ENCODE measurements around the gene KLHL22. TPM values are rescaled to one million over a fixed set of nuclear protein-coding genes. Genes with fewer than 3 reads are reported as not detected.

Gene KLHL22
- total and polyA plus RNA-seq, 2 of the 8 experiments (the other 6 are each of a cell fraction or from before 2014, with no cell fraction given), result 9.4 to 16.2 TPM

DNA sequence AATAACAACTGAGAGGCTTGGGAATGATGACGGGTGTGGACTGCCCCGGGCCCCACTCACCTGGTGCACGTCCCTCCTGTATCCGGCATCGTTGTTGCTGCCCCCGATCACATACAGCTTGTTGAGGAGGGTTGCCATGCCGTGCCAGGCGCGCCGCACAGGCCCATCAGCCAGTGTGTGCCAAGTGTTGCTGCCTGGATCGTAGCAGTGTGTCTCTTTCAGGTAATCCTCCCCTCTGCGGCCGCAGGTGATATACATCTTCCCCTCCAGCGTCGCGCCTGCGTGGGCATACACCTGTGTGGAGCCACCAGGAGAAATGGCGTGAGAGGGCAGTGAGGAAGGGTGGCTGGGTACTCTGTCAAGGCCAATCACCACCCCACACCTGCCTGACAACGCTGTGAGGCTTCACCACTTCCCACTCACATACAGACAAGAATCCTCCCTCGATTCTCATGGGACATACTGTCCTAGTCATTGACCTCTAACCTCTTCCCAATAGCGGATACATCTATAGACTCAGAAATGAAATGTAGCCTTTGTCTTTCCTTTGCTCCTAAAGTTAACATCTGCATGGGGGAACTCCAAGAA lies 49.1 kb downstream of the KLHL22 start (continued):
- TF ChIP-seq, protein P1, sequence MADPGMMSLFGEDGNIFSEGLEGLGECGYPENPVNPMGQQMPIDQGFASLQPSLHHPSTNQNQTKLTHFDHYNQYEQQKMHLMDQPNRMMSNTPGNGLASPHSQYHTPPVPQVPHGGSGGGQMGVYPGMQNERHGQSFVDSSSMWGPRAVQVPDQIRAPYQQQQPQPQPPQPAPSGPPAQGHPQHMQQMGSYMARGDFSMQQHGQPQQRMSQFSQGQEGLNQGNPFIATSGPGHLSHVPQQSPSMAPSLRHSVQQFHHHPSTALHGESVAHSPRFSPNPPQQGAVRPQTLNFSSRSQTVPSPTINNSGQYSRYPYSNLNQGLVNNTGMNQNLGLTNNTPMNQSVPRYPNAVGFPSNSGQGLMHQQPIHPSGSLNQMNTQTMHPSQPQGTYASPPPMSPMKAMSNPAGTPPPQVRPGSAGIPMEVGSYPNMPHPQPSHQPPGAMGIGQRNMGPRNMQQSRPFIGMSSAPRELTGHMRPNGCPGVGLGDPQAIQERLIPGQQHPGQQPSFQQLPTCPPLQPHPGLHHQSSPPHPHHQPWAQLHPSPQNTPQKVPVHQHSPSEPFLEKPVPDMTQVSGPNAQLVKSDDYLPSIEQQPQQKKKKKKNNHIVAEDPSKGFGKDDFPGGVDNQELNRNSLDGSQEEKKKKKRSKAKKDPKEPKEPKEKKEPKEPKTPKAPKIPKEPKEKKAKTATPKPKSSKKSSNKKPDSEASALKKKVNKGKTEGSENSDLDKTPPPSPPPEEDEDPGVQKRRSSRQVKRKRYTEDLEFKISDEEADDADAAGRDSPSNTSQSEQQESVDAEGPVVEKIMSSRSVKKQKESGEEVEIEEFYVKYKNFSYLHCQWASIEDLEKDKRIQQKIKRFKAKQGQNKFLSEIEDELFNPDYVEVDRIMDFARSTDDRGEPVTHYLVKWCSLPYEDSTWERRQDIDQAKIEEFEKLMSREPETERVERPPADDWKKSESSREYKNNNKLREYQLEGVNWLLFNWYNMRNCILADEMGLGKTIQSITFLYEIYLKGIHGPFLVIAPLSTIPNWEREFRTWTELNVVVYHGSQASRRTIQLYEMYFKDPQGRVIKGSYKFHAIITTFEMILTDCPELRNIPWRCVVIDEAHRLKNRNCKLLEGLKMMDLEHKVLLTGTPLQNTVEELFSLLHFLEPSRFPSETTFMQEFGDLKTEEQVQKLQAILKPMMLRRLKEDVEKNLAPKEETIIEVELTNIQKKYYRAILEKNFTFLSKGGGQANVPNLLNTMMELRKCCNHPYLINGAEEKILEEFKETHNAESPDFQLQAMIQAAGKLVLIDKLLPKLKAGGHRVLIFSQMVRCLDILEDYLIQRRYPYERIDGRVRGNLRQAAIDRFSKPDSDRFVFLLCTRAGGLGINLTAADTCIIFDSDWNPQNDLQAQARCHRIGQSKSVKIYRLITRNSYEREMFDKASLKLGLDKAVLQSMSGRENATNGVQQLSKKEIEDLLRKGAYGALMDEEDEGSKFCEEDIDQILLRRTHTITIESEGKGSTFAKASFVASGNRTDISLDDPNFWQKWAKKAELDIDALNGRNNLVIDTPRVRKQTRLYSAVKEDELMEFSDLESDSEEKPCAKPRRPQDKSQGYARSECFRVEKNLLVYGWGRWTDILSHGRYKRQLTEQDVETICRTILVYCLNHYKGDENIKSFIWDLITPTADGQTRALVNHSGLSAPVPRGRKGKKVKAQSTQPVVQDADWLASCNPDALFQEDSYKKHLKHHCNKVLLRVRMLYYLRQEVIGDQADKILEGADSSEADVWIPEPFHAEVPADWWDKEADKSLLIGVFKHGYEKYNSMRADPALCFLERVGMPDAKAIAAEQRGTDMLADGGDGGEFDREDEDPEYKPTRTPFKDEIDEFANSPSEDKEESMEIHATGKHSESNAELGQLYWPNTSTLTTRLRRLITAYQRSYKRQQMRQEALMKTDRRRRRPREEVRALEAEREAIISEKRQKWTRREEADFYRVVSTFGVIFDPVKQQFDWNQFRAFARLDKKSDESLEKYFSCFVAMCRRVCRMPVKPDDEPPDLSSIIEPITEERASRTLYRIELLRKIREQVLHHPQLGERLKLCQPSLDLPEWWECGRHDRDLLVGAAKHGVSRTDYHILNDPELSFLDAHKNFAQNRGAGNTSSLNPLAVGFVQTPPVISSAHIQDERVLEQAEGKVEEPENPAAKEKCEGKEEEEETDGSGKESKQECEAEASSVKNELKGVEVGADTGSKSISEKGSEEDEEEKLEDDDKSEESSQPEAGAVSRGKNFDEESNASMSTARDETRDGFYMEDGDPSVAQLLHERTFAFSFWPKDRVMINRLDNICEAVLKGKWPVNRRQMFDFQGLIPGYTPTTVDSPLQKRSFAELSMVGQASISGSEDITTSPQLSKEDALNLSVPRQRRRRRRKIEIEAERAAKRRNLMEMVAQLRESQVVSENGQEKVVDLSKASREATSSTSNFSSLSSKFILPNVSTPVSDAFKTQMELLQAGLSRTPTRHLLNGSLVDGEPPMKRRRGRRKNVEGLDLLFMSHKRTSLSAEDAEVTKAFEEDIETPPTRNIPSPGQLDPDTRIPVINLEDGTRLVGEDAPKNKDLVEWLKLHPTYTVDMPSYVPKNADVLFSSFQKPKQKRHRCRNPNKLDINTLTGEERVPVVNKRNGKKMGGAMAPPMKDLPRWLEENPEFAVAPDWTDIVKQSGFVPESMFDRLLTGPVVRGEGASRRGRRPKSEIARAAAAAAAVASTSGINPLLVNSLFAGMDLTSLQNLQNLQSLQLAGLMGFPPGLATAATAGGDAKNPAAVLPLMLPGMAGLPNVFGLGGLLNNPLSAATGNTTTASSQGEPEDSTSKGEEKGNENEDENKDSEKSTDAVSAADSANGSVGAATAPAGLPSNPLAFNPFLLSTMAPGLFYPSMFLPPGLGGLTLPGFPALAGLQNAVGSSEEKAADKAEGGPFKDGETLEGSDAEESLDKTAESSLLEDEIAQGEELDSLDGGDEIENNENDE (IDR thresholded peaks at IDR 0.05; ENCODE audit: insufficient replicate concordance, low read length), result no peak
- TF ChIP-seq CREB1 (IDR thresholded peaks at IDR 0.05) (no peak), ATF2 (IDR thresholded peaks at IDR 0.05; ENCODE audit: low read length) (no peak), CHD2 (IDR thresholded peaks at IDR 0.05; ENCODE audit: low read length) (no peak), YY1 (IDR thresholded peaks at IDR 0.05; ENCODE audit: low read depth, low read length) (no peak), JUN (IDR thresholded peaks at IDR 0.05; ENCODE audit: low read depth, low read length) (no peak), SIX5 (IDR thresholded peaks at IDR 0.05; ENCODE audit: low read depth, low read length) (no peak)

Measured in H1 (cell line).